AG09319 (cell line): ENCODE measurements around the gene JARID2.
A peak's percentile ranks its signal among the peaks of the same experiment; 100 is the strongest.

Experiments used
- DNase-seq: peaks from one replicate; pipeline ENCODE4 v3.0.0-alpha.2; 2010; ENCODE audit warnings: low read depth; ENCODE audit errors: extremely low read depth
- TF ChIP-seq, protein P1 (sequence below): IDR thresholded peaks from 2 replicates; pipeline ENCODE4 v1.5.1; 2011; ENCODE audit warnings: low read depth, mild to moderate bottlenecking, inconsistent platforms, low read length, moderate library complexity

The JARID2 gene

DNA sequence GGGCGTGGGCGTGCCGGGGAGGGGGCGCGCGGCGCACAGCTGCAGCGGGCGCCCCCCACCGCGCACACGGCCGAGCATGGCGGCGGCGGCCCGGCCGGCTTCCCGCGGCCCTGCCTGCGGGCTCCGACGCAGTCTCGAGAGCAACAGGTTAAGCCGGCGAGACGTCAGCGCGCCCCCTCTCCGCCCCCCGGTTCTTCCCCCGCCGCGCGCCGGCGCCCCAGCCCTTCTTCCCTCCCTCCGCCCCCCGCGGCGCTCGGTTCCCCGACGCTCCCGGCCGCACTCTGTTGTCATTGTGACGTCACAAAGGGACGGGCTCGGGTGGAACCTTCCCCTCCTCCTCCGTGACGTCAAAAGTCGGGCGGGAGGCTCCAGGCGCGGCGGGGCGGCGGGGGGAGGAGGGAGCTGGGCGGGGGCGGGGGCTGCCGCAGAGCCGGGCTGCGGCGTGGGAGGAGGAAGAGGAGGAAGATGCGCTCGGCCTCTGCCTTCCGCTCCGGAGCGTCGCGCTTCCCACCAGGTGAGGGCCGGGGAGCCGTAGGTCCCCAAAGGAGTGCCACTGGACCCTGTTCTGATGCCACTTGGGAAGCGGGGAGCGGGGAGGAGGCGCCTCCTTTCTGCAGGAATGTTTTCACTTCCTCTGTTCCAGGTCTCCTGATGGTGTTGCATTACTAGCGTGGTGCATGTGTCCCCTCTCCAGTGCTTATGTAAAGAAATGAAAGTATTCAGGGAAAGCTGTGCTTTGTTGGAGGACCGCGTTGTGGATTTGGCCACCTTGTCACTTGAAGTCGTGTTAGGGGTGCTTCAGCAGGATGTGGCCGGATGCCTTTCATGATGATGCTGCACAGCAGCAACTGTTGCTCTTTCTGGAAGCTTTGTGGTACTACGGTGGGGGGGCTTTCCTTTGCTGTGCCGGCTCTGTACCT, 2.8 kb downstream of the JARID2 start:
- DNase-seq = peak; percentile 84
- TF ChIP-seq, protein P1, sequence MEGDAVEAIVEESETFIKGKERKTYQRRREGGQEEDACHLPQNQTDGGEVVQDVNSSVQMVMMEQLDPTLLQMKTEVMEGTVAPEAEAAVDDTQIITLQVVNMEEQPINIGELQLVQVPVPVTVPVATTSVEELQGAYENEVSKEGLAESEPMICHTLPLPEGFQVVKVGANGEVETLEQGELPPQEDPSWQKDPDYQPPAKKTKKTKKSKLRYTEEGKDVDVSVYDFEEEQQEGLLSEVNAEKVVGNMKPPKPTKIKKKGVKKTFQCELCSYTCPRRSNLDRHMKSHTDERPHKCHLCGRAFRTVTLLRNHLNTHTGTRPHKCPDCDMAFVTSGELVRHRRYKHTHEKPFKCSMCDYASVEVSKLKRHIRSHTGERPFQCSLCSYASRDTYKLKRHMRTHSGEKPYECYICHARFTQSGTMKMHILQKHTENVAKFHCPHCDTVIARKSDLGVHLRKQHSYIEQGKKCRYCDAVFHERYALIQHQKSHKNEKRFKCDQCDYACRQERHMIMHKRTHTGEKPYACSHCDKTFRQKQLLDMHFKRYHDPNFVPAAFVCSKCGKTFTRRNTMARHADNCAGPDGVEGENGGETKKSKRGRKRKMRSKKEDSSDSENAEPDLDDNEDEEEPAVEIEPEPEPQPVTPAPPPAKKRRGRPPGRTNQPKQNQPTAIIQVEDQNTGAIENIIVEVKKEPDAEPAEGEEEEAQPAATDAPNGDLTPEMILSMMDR = peak; percentile 37

DNA sequence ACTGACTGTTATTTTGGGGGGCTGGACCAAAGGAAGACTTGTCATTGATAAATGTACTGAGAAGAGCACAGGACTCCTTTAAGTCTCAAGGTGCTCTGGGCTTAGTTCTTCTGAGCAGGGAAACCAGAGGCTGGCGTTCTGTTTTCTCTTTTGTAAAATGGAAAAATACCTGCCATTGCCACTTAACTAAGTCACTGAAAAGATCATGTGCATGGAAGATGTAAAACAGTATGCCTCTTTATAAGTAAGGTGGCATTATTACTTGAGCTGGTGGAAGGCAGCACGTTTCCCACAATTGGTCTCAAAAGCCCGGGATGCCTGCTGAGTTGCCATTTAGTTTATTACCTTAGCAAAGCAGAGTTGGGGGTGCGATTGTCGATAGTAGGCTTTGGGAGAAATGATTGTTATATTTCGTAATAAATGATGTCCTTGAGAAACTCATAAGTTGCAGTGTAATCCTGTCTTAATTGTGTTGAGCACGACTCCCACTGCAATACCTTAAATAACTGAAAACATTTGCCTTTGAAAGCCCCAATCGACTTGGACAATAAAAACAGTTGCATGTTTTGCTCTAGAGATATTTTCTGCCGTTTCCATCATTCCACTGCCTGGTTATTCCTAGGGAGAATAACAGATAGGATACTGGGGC, 3.6 kb downstream of the JARID2 start:
- TF ChIP-seq, protein P1 = no peak

DNA sequence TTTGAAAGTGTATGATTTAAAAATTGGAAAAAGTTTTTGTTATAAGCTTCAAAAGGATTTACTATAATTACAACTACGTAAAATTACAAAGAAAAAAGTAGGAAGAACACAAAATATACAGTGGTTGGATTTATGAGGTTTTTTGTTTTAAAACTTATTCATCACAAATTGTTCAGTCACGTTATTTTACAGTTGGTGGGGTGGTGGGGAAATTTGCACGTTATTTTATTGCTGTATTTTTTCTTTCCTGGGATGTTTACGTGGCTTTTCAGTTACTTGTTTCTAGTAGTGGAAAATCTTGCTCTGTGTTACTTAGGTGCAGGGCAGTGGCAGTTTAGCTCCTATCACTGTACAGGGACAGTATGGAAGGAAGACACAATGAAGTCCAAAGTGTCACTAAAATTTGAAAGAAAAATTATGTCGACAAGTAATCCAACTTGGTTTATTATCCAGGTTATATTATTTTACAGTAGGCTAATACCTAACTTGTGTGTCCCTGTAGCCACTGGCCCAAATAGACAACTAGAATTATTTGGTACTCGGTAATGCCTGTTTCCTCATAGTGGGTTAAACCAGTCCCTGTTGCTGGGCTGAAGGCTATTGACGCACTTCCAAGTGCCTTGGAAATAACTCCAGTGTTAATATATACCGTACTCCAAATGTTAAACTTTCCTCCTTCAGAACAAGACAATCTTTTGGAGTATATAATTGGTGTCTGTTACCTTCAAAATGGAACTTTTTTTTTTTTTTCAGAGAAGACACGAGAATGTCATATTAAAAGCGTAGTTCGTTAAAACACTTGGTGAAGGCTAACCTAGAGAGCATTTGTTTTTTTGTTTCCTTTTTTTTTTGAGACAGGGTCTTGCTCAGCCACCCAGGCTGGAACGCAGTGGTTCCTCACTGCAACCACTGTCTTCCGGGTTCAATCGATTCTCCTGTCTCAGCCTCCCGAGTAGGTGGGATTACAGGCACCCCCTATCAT, 4.6 kb downstream of the JARID2 start:
- no peak for DNase-seq
- TF ChIP-seq, protein P1 = no peak

More for the DNA sequence above, 3.6 kb downstream of the JARID2 start:
- no peak for DNase-seq

DNA sequence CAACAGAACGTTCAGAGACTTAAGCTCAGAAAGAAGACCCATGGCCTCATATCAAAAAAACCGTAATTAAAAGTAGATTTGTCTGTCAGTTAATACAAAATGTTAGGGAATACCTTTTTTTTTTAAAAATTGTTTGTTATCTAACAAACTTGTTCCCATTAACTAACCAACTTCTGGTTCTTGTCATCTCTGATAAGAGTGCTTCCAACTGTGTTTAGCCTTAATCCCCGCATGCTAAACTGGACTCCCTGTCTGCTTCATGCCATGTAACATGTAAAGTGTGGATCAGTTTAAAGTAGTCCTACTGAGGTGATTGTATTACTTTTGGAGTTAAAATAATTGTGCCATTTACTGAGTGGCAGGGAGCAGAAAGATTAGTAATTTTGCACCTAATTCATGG, 6.3 kb downstream of the JARID2 start:
- TF ChIP-seq, protein P1 = no peak
- no peak for DNase-seq

DNA sequence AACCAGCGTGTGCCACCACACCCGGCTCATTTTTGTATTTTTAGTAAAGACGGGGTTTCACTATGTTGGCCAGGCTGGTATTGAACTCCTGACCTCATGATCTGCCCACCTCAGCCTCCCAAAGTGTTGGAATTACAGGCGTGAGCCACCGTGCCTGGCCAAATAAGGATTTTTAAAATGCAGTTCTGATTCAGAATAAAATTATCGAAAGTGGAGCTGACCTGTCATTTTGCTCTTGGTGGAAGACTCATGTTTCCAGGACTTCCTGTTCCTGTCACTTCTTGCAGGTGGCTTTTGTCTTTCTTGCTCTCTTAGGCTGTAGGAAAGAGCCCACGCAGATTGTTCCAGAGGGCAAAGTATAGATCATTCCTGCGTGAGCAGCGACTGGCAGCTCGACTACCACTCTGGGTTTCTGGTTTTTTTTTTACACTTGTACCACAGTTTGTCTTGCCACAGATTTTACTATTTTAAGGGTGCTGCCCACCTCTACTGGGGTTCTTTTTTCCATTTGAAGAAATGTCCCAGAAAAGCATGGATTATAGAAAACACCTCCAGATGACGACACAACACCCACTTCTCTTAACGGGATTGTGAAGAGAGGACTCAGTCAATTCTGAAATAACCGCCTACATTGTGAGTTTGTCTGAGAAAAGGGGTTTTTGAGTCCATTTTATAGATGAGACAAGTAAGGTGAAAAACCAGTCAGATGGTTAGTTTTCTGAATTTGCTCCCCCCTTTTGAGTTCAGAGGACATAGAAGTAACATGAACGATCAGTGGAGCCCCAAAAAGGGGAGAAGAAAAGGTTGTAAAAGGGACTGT, 7.5 kb downstream of the JARID2 start:
- TF ChIP-seq, protein P1 = no peak
- DNase-seq = no peak
